GM21825 (cell line): ENCODE data around the gene IRF1.
A peak's percentile ranks its signal among the peaks of the same experiment; 100 is the strongest.
"Not testable (repeated sequence)": the region's sequence is repeated elsewhere in the genome, so short reads cannot be mapped to it uniquely, and the experiment has no call there.

Experiments used
- ATAC-seq: cut with Tn5 transposase; IDR thresholded peaks from one replicate; pipeline ENCODE4 v1.9.1; 2021; ENCODE audit warnings: mild to moderate bottlenecking, moderate library complexity; ENCODE audit not compliant: unreplicated experiment

IRF1 gene

DNA sequence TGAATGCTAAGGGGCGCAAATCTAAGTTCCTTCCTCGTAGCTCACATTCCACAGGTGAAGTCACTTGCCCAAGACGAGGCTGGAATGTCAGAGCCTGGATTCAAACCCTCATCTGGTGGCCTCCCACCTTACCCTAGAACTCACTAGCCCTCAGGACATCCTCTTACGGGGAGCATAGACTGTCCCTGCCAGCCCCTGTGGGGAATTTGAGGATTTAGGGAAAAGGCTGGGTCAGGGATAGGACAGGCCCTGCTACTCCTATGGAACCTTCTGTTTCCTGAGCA, 45.0 kb downstream of the IRF1 start:
- no peak for ATAC-seq

GRCh38 chr5:132444841-132445639, 45.5 kb downstream of the IRF1 start:
- ATAC-seq: no peak

- ATAC-seq: no peak
Observed at GRCh38 chr5:132444061-132444460, 46.5 kb downstream of the IRF1 start.

DNA sequence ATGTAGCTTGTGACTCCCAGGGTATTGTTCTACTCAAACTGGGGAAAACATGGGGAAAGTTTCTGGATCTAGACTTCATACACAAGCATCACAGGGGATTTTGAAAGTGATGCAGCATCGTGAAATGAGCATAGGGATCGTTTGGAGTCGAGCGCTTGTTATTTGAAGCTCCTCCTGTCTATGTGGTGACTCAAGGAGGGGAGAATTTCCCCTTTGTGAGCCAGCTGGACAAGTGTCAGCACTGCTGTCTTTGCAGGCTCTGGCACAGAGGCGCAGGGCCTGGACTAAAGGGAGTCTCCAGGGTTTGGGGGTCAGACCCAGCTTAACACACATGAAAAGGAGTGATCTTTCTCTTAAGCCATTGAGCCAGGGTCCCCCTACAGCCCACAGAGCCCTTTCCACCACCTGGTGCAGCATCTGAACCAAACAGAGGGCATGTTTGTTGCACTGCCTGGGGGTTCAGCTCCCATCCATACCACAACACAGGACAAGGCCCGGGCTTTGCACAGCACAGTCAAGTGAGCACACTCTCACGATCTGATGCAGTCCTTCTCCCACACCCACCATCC, 51.0 kb downstream of the IRF1 start:
- no peak for ATAC-seq

DNA sequence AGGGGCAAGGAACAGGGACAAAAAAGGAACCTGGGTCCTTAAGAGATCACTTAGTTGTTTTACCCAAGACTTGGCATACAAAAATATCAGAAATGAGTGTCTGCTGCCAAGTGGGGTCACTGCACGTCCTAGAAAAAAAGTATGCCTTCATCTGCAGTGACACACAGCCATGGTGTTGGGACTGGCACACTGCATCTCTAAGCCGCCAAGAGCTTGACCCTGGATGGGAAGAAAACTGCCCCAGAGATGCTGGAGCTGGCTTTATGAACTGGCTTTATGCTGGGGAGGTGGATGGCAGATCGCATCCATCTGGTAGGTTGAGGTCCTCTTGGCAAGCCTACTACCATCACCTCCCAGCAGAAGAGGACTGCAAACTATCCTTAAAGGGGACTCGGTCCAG, 51.7 kb downstream of the IRF1 start:
- no peak for ATAC-seq

DNA sequence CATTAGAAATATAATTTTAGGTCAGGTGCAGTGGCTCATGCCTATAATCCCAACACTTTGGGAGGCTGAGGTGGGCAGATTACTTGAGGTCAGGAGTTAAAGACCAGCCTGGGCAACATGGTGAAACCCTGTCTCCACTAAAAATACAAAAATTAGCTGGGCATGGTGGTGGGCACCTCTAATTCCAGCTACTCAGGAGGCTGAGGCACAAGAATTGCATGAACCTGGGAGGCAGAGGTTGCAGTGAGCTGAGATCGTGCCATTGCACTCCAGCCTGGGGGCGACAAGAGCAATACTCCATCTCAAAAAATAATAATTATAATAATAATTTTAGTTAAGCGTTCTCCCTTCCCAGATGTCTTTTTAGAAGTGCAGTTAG, 52.3 kb downstream of the IRF1 start:
- not testable (repeated sequence) for ATAC-seq

DNA sequence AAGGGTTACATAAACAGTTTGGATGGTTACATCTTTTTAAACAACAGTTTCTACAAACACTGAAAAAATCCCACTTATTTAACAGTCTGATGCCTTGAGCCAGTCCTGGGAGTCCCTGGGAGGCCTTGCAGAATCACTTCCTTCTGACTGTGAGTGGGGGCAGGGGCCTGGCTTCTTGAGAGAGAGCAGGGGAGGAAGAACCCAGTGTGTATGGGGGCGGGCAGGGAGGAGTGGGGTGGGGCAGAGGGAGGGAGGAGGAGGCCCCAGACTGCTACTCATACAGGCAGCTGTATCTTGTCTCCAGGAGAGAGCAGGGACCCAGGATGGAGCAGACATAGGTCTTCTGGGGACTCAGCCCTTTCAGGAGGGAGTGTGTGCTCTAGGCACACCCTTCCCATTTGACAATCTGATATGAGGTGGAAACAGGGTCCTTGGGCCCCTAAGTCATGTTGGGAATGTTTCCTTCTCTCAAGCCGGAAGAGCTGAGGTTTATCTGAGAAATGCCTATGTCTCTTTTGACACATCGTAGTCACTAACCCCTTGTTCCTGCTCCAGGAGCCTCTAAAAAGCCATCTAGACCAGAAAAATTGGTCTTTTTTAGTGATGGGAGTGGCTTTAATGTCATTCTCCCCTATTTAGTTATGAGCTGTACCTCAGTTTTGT, 52.8 kb downstream of the IRF1 start:
- peak; percentile 80 for ATAC-seq

DNA sequence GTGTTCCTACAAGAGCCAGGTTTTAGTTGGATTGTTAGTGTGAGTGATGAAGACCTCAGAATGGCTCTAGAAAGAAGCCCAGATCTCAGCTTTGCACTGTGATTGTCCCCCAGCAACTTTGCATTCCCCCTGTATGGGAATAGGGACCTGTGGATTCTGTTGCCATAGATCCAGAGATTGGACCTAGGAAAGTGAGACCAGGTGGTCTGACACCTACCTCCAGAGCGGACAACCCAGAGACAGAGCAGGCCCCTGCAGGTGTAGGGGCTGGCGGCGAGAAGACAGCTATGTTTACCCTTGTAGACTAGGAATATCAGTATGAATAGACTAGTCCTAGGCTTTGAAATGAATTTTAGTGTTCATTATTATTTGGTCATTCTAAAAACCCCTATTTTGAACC, 53.6 kb downstream of the IRF1 start:
- ATAC-seq: no peak

DNA sequence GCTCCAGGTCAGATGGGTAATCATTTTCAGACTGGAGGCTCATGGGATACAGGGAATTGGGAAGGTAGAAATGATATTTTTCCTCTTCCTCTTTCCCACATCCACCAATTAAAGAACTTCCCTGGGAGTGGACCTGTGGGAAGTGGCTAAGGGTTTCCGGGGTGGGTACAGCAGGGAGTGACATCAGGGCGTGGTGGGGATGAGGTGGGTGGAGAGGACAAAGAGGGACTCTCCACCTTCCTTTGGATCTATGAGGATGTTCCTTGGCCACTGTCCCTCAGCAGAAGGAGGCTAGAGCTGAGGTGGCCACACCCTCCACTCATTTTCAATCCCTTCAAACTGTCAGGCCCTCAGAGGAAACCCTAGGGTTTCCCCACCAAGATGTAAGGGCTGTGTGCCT, 54.7 kb downstream of the IRF1 start:
- no peak for ATAC-seq

GRCh38 chr5:132435447-132435846, 55.1 kb downstream of the IRF1 start:
- no peak for ATAC-seq

DNA sequence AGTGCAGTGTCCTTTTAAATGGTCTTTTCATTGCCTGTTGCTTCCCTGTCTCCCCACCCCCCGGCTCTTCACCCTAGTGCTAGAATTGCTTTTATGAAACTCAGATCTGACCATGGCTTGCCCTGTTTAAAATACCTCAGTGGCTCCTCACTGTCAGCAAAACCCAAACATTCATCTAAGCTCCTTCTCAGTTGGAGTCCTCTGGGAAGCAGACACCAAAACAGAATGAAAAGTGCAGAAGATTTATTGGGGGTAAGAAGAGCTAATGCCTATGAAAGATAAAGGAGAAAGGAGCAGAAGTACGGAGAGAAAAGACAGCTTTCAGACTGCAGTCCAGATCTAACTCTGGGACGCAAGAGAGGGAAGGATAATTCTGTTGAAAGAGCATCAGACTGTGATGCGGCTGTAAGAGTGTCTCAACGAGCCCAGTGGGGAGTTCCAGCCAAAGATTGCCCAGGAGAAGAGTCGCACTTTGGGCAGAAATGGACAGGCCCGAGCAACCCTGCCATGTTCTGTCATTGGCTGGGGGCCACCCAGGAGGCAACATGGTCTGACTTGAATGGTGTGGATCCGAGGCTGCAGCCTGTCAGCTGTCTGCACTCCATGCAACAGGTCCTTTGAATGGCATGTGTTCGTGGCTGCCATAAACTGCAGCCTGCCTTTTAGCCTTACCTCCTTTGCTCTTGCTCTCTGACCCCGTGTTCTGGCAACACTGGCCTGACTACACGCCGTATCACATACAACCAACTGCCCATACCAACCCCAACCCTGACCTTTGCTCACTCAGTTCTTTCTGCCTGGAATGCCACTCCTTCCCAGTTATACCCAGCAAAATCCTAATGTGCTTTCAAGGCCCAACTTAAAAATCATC, 55.9 kb downstream of the IRF1 start:
- no peak for ATAC-seq

GRCh38 chr5:132433141-132433540, 57.4 kb downstream of the IRF1 start:
- no peak for ATAC-seq

GRCh38 chr5:132431632-132432031, 58.9 kb downstream of the IRF1 start:
- no peak for ATAC-seq
